IPS-20b (cell line): ENCODE results near the gene PSMB1.

Experiments used
- H3K27ac ChIP-seq: one replicate; pipeline ENCODE4 v1.5.1; 2013; ENCODE audit warnings: low read length
- H3K27me3 ChIP-seq: 2 replicates; pipeline ENCODE4 v1.6.1; 2013; ENCODE audit warnings: mild to moderate bottlenecking, low read length, inconsistent platforms; ENCODE audit not compliant: insufficient read depth
- H3K36me3 ChIP-seq: 2 replicates; pipeline ENCODE4 v1.6.1; 2013; ENCODE audit warnings: low read depth, mild to moderate bottlenecking, inconsistent platforms, low read length, moderate library complexity; ENCODE audit not compliant: insufficient read depth
- H3K4me1 ChIP-seq: 2 replicates; pipeline ENCODE4 v1.6.1; 2013; ENCODE audit warnings: mild to moderate bottlenecking, control low read depth, inconsistent platforms, low read length, moderate library complexity; ENCODE audit not compliant: insufficient read depth
- H3K4me3 ChIP-seq: 2 replicates; pipeline ENCODE4 v1.5.1; 2013; ENCODE audit warnings: mild to moderate bottlenecking, low read length, inconsistent platforms
- H3K9ac ChIP-seq: 2 replicates; pipeline ENCODE4 v1.6.1; 2013; ENCODE audit warnings: low read depth, mild to moderate bottlenecking, inconsistent platforms, low read length, moderate library complexity
- H3K9me3 ChIP-seq: 2 replicates; pipeline ENCODE4 v1.6.1; 2013; ENCODE audit warnings: mild to moderate bottlenecking, low read depth, low read length, inconsistent platforms; ENCODE audit not compliant: insufficient read depth

The PSMB1 gene

DNA sequence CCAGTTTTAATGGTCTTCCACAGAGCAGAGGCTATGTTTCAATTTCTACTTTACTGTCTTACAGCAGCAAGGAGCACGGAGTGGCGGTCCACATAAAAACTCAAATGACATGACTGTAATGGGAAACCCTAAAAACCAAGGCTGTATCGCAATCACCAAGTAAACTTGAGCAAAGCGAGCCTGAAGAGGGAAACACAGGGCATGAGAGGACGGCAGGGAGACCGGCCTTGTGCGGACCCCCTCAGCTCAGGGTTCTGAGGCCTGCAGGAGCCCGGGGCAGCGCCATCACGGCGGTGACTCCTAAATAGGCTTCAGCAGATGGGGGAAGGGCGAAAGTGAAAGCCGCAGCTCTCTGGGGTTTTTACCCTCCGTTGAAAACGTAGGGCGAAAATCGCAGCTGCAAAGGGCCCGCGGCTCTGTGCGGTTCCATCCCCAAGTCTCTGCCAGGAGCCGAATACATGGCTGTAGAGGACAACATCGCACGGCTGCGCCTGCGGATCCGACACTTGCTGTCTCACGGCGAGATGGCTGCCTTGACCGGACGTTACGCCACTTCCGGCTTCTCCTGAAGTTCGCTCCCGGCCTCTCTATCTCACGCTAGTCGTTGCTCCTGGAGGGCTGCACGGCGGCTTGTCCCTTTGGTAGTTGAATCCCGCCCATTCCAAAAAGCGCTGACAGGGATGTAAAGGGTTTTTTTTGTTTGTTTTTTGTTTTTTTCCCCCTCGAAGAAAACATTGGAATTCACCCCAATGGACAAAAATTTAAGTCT lies at the start of gene PSMB1:
Gene PSMB1, minus strand, starts transcription at position 543 of the 769 bp plus-strand sequence. Its CDS starts 65 bp downstream, at position 478.
- H3K4me3 ChIP-seq = peak within 1 kb of the TSS; percentile 89
- peaks cover 35% of the 10 kb centered on the region for H3K36me3 ChIP-seq
- peak within 1 kb of the TSS; percentile 56 for H3K27ac ChIP-seq
- peaks cover 12% of the 10 kb centered on the region for H3K4me1 ChIP-seq
- no peaks in the 10 kb centered on the region for H3K27me3 ChIP-seq
- H3K9ac ChIP-seq = peak within 1 kb of the TSS; percentile 92
- no peaks in the 10 kb centered on the region for H3K9me3 ChIP-seq

DNA sequence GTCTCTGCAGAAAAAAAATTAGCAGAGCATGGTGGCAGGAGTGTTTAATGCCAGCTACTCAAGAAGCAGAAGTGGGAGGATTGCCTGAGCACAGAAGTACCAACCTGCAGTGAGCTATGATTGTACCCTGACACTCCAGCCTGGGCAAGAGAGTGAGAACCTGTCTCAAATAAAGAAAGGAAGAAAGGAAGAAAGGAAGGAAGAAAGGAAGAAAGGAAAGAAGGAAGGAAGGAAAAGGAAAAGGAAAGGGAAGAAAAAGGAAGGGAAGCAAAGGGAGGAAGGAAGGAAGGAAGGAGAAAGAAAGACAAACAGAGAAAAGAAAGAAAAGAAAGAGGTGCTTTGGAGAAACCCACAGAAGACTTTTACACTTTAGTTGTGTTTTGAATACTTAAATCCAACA lies 44.2 kb upstream of the PSMB1 start:
- Histone ChIP-seq H3K4me1 (peaks cover 9% of the 10 kb centered on the region; the same call in 1 of the 2 replicates), H3K36me3 (no peaks in the 10 kb centered on the region), H3K9me3 (peaks cover 14% of the 10 kb centered on the region), H3K9ac (no peak overlapping the region), H3K4me3 (no peak overlapping the region), H3K27me3 (no peaks in the 10 kb centered on the region), H3K27ac (no peak overlapping the region)

- H3K9me3 ChIP-seq = peaks cover 22% of the 10 kb centered on the region
Measured at GRCh38 chr6:170596426-170596825, 43.3 kb upstream of the PSMB1 start.

DNA sequence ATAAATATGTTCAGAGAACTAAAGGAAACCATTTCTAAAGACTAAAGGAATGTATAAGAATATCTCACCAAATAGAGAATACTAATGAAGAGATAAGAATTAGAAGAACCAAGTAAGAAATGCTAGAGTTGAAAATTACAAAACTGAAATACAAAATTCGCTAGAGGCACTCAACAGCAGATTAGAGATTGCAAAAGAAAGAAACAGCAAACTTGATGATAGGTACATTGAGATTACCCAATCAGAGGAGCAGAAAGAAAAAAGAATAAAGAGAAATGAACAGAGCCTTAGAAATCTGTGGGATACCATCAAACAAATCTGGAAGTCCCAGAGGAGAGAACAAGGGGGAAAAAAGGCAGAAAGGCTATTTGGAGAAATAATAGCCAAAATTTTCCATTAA lies 37.6 kb upstream of the PSMB1 start:
- Histone ChIP-seq H3K9ac (no peak overlapping the region), H3K36me3 (no peaks in the 10 kb centered on the region), H3K9me3 (peaks cover 41% of the 10 kb centered on the region), H3K4me3 (no peak overlapping the region), H3K27me3 (no peaks in the 10 kb centered on the region), H3K4me1 (peaks cover 4% of the 10 kb centered on the region; the same call in 1 of the 2 replicates), H3K27ac (no peak overlapping the region)

More at GRCh38 chr6:170596426-170596825, 43.3 kb upstream of the PSMB1 start:
- H3K27me3 ChIP-seq = no peaks in the 10 kb centered on the region
- peaks cover 9% of the 10 kb centered on the region; the same call in 1 of the 2 replicates for H3K4me1 ChIP-seq
- no peak overlapping the region for H3K4me3 ChIP-seq
- H3K9ac ChIP-seq = no peak overlapping the region
- no peak overlapping the region for H3K27ac ChIP-seq
- no peaks in the 10 kb centered on the region for H3K36me3 ChIP-seq

GRCh38 chr6:170584954-170585498 lies 31.9 kb upstream of the PSMB1 start:
- Histone ChIP-seq H3K27ac (peak overlapping the region; percentile 41), H3K9me3 (peaks cover 5% of the 10 kb centered on the region), H3K27me3 (no peaks in the 10 kb centered on the region), H3K36me3 (peaks cover 31% of the 10 kb centered on the region), H3K4me3 (peak overlapping the region; percentile 99), H3K4me1 (peaks cover 8% of the 10 kb centered on the region), H3K9ac (peak overlapping the region; percentile 97)

DNA sequence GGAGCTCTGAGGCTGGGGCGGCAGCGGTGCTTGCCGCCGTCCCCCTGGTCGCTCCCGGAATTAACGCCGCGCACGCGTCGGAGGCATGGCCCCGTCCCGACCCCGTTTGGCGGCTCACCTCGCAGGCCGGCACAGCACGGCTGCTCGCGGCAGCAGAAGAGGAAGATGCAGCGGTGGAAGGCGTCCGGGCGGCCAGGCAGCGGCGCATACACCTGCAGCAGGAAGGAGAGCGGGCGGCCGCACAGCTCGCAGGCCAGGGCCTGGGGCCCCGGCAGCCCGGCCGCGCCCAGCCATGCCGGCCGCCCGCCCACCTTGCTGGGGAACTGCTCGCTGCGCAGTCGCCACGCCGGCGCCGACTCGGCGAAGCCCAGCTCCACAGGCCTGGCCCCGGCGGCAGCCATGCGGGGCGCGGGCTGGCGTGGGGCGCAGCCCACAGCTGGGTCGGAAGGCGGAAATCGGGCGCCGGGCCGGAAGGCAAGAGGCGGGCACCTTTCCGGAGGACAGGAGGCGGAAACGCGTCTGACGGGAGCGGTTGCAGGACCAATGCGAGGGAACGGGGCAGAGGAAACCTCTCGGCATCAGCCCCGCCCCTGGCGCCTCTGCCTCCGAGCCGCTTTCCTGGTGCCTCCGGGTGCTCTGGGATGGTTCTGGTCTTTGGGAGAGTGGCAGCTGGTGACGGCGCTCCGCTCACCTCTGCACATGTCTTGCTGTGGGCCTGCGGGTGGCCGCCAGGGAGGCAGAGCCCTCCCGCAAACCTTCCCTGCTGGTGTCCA lies 31.3 kb upstream of the PSMB1 start, which contains the start of gene PDCD2:
Gene PDCD2, minus strand, starts transcription at position 457 of the 773 bp plus-strand sequence. Its CDS starts 56 bp downstream, at position 401.
- Histone ChIP-seq H3K27me3 (no peaks in the 10 kb centered on the region), H3K9ac (peak within 1 kb of the TSS; percentile 97), H3K27ac (peak within 1 kb of the TSS; percentile 48), H3K36me3 (peaks cover 38% of the 10 kb centered on the region), H3K9me3 (no peaks in the 10 kb centered on the region), H3K4me1 (peaks cover 8% of the 10 kb centered on the region), H3K4me3 (peak within 1 kb of the TSS; percentile 99)

GRCh38 chr6:170583756-170584180 lies 30.7 kb upstream of the PSMB1 start:
- Histone ChIP-seq H3K36me3 (peaks cover 44% of the 10 kb centered on the region), H3K9ac (peak overlapping the region; percentile 97)

GRCh38 chr6:170578909-170579308 lies 25.8 kb upstream of the PSMB1 start:
- Histone ChIP-seq H3K9me3 (no peaks in the 10 kb centered on the region), H3K9ac (no peak overlapping the region), H3K27ac (no peak overlapping the region), H3K4me3 (no peak overlapping the region), H3K36me3 (peaks cover 87% of the 10 kb centered on the region), H3K4me1 (no peaks in the 10 kb centered on the region), H3K27me3 (no peaks in the 10 kb centered on the region)

More at GRCh38 chr6:170583756-170584180, 30.7 kb upstream of the PSMB1 start:
- H3K9me3 ChIP-seq = no peaks in the 10 kb centered on the region
- H3K27ac ChIP-seq = peak overlapping the region; percentile 48
- peaks cover 8% of the 10 kb centered on the region for H3K4me1 ChIP-seq
- H3K27me3 ChIP-seq = no peaks in the 10 kb centered on the region
- H3K4me3 ChIP-seq = peak overlapping the region; percentile 99

- Histone ChIP-seq H3K27ac (no peak overlapping the region), H3K9me3 (no peaks in the 10 kb centered on the region), H3K36me3 (peaks cover 94% of the 10 kb centered on the region), H3K4me3 (no peak overlapping the region), H3K9ac (no peak overlapping the region), H3K27me3 (no peaks in the 10 kb centered on the region), H3K4me1 (no peaks in the 10 kb centered on the region)
Measured at GRCh38 chr6:170575250-170575649, 22.1 kb upstream of the PSMB1 start.

GRCh38 chr6:170572704-170573466 lies 19.8 kb upstream of the PSMB1 start:
- Histone ChIP-seq H3K4me1 (no peaks in the 10 kb centered on the region), H3K27me3 (no peaks in the 10 kb centered on the region), H3K4me3 (no peak overlapping the region), H3K9ac (no peak overlapping the region), H3K9me3 (no peaks in the 10 kb centered on the region), H3K36me3 (peaks cover 91% of the 10 kb centered on the region), H3K27ac (no peak overlapping the region)

GRCh38 chr6:170564936-170565530 lies 11.9 kb upstream of the PSMB1 start:
- H3K27ac ChIP-seq = no peak overlapping the region
- H3K36me3 ChIP-seq = peaks cover 82% of the 10 kb centered on the region

More at GRCh38 chr6:170564936-170565530, 11.9 kb upstream of the PSMB1 start:
- H3K9me3 ChIP-seq = no peaks in the 10 kb centered on the region
- H3K4me1 ChIP-seq = no peaks in the 10 kb centered on the region
- no peaks in the 10 kb centered on the region for H3K27me3 ChIP-seq
- H3K9ac ChIP-seq = no peak overlapping the region
- no peak overlapping the region for H3K4me3 ChIP-seq
